ENCODE measurements around the gene ADAMTSL1.
A peak's percentile ranks its signal among the peaks of the same experiment; 100 is the strongest.

ADAMTSL1 gene, protein sequence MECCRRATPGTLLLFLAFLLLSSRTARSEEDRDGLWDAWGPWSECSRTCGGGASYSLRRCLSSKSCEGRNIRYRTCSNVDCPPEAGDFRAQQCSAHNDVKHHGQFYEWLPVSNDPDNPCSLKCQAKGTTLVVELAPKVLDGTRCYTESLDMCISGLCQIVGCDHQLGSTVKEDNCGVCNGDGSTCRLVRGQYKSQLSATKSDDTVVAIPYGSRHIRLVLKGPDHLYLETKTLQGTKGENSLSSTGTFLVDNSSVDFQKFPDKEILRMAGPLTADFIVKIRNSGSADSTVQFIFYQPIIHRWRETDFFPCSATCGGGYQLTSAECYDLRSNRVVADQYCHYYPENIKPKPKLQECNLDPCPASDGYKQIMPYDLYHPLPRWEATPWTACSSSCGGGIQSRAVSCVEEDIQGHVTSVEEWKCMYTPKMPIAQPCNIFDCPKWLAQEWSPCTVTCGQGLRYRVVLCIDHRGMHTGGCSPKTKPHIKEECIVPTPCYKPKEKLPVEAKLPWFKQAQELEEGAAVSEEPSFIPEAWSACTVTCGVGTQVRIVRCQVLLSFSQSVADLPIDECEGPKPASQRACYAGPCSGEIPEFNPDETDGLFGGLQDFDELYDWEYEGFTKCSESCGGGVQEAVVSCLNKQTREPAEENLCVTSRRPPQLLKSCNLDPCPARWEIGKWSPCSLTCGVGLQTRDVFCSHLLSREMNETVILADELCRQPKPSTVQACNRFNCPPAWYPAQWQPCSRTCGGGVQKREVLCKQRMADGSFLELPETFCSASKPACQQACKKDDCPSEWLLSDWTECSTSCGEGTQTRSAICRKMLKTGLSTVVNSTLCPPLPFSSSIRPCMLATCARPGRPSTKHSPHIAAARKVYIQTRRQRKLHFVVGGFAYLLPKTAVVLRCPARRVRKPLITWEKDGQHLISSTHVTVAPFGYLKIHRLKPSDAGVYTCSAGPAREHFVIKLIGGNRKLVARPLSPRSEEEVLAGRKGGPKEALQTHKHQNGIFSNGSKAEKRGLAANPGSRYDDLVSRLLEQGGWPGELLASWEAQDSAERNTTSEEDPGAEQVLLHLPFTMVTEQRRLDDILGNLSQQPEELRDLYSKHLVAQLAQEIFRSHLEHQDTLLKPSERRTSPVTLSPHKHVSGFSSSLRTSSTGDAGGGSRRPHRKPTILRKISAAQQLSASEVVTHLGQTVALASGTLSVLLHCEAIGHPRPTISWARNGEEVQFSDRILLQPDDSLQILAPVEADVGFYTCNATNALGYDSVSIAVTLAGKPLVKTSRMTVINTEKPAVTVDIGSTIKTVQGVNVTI (N-terminal part only)
- long read RNA-seq, donor 1, full-length matches to known transcripts, result 2 of 2 reads
- long read RNA-seq, donor 1, partial matches to known transcripts, result 0 of 2 reads
- long read RNA-seq, donor 1, other reads (novel, unspliced or antisense), result 0 of 2 reads
- long read RNA-seq, donor 2, partial matches to known transcripts, result 0 of 1 reads
- long read RNA-seq, donor 2, other reads (novel, unspliced or antisense), result 0 of 1 reads
- long read RNA-seq, donor 3, result 0 reads
- long read RNA-seq, donor 4, result 0 reads
- long read RNA-seq, donor 5, full-length matches to known transcripts, result 3 of 3 reads
- long read RNA-seq, donor 5, partial matches to known transcripts, result 0 of 3 reads
- long read RNA-seq, donor 5, other reads (novel, unspliced or antisense), result 0 of 3 reads
- long read RNA-seq, donor 6, result 0 reads
- long read RNA-seq, donor 7, partial matches to known transcripts, result 0 of 2 reads
- long read RNA-seq, donor 7, other reads (novel, unspliced or antisense), result 0 of 2 reads
- long read RNA-seq, donor 8, result 0 reads

GRCh38 chr9:18473652-18474279 lies at the start of gene ADAMTSL1:
Gene ADAMTSL1 (plus strand): TSS chr9:18474153. CDS start chr9:18474233, 80 bp downstream.
- peak; percentile 57 for DNase-seq

DNA sequence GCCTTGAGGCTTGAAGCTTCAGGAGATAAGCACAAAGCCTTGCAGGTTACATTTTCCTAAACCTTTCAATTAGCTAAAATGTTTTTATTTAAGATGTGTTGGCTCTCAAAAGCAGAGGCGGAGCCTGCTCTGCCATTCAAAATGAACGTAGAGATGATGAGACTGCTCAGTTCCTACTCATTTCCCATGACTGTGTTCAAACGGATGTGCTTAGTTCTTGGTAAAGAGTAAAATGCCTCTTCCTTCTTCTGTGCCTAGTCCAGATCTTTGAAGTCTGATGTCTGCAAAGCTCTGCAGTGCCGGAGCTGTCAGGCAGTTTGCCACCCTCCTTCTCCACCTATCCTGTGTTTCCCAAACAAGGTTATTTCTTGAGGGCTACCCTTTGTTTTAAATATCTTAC lies 46.3 kb upstream of the ADAMTSL1 start:
- DNase-seq, result no peak

DNA sequence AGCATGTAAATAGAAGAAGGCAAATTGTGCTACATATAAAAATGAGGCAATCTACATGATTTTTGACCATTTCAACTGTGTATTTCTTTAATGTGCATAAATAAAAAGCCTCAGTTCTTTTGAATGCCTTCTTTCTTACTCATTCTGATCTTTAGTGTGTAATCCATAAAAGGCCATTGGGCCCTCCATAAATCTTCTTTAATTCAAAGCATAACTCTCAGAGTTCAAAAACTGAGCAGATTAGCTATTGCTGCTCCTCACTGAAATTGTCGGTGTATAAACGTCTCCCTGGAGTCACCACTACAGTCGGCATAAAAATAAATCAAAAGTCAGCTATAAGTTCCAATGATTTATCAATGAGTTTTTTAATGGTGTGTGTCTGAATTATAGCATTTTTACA lies 45.3 kb upstream of the ADAMTSL1 start:
- no peak for DNase-seq

GRCh38 chr9:18429070-18429469 lies 44.9 kb upstream of the ADAMTSL1 start:
- DNase-seq, result no peak

DNA sequence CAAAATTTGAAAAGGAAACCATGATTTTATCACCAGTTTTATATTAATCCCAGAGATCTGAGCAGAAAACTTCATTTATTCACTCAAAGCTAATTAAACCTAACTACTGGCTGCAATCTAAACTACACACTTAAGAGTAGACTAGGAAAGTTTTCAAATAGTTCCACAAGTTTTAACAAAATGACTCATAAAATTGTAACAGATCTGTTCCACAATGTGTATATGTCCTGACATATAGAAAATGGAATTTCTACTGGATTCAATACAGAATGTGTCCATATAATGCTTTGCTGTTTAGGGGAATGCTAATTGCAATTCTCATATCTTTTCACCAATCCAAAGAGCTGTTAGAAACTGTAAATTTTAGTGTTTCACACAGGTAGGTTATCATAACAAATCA lies 40.3 kb upstream of the ADAMTSL1 start:
- DNase-seq, result no peak

GRCh38 chr9:18437315-18438201 lies 36.4 kb upstream of the ADAMTSL1 start:
- peak; percentile 56 for DNase-seq

DNA sequence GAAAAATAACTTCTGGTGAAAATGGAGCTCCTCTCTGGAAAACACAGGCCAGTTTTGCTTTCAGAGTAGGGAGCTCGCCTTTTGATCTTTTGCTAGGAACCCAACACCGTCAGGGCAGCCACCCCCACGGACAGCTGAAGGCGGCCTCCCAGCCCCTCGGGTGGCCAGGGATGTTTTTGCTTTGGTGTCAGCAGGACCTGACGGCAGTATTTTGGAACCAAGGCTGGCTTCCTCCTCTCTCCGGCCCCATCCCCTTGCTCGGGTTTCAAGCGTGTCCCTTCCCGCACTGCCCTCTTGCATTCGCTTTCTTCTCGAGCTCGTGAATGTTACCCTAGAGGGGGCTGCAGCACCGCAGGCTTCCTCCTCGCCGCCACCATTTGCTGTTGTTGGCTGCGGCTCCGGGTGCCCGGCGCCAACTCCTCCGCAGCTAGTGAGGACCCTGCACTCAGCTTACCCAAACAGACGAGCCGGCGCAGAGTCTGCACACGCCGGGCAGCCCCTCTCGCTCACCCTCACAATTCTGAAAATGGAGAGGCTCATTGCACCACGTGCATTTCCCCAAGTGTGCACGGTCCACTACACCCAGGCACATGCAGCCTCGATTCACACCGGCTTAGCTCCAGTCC lies 35.5 kb upstream of the ADAMTSL1 start:
- peak; percentile 88 for DNase-seq

DNA sequence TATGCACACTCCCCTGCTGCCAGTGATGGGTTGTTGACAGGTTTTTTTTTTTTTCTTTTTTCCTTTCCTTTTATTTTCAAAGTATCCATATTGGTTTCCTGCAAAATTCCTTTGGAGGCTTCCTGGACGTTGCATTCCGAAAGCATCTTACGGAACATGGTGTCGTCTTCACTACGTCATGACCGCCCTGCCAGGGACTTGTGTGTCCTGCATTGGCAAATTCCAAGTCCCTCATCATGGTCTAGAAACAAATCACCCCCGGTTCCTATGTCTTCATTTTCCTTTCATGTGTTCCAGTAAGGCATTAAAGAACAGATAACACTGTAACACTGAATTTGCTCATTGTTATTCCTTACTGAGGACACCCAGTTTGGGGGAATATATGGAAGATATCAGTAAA lies 35.0 kb upstream of the ADAMTSL1 start:
- DNase-seq, result no peak

GRCh38 chr9:18441261-18441660 lies 32.7 kb upstream of the ADAMTSL1 start:
- no peak for DNase-seq

GRCh38 chr9:18442629-18443491 lies 31.1 kb upstream of the ADAMTSL1 start:
- DNase-seq, result peak; percentile 45

DNA sequence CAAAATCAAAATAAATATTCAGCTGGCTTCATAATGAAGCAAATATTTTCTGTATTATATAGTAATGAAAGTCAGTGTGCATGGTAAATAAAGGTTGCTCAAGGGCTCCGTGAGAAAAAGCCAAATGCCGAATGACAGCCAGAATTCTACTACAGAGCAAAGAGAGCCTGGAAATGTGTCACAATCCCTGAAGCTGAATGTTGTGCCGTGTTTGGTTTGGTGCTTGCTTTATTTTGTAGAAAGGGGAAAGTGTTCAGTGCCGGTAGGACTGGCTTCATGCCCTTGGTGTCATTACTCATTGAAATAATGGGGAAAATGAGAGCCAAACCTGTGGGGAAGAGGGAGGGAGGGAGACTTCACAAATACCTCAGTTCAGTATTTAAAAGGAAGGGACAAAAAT lies 26.8 kb upstream of the ADAMTSL1 start:
- no peak for DNase-seq

- no peak for DNase-seq
Measured at GRCh38 chr9:18447541-18447940, 26.4 kb upstream of the ADAMTSL1 start.

DNA sequence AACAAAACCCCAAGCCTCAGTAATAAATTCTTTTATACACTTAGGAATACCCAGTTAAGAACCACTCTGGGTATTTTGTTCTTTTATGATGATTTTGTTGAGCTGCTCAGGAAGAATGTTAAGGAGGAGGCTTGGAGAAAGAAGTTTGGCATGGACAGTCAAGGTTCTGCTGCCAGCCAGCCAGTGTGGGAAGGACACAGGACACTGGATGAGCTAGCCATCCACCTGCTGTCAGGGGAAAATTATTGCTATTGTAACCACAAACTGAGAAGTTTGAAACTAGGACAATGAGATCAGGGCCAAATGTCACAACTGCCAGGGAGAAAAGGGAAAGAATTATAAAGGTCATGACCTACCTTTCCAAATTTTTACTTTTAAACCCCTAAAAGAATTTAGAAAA lies 25.9 kb upstream of the ADAMTSL1 start:
- no peak for DNase-seq

DNA sequence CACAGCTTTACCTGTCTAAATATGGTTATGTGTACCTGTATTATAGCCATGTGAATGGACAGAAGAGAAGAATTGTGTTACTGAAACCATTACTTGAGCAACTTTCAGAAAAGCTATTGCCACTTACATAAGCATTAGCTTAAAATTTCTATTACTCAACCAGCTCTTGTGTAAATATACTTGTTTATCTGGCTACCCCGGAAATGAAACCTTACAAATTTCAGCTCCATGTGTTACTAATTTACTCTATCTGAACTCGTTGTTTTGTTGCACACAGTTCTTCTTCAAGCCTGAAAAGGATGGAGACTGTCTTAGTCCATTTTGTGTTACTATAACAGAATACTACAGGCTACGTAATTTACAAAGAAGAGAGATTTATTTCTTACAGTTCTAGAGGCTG lies 22.5 kb upstream of the ADAMTSL1 start:
- no peak for DNase-seq

DNA sequence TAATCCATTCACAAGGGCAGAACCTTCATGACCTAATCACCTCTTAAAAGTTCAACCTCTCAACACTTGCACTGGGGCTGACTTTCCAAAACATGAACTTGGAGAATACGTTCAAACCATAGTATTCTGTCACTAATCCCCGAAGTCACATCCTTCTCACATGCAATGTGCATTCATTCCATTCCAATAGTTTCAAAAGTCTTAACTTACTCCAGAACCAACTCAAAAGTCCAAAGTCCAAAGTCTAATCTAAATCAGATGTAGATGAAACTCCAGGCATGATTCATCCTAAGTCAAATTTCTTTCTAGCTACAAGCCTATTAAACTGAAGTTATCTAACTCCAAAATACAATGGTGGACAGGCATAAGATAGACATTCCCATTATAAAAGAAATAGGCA lies 21.7 kb upstream of the ADAMTSL1 start:
- no peak for DNase-seq

GRCh38 chr9:18456624-18457237 lies 17.2 kb upstream of the ADAMTSL1 start:
- no peak for DNase-seq

DNA sequence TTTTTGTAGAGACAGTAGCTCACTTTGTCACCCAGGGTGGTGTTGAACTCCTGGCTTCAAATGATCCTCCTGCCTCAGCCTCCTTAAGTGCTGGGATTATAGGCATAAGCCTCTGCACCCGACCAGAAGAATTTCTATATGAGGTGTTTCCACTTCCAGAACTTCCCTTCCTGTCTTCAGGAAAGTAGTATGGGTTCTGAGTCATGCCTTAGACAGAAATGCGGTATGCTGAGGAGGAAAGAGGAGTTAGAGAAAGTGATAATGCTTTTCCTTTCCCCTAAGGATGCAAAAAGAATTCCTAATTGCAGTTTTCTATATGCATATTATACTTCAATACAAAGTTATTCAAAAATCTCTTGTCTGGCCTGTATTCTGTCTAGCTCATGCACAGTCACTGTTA lies 16.4 kb upstream of the ADAMTSL1 start:
- no peak for DNase-seq
